Omental fat pad (tissue), 4 donors: ENCODE results near the gene HEXA. TPM values are rescaled to one million over a fixed set of nuclear protein-coding genes. Genes with fewer than 3 reads are reported as not detected.
"Not testable (repeated sequence)": the region's sequence is repeated elsewhere in the genome, so short reads cannot be mapped to it uniquely, and the experiment has no call there.

Experiments used
- ATAC-seq: fragments of 150-250 bp; one replicate; pipeline ENCODE4 v1.9.1; 2016; ENCODE audit warnings: mild to moderate bottlenecking, moderate library complexity; ENCODE audit not compliant: low FRiP score
- DNase-seq: peaks from one replicate; pipeline ENCODE4 v3.0.0-alpha.2; 2019; ENCODE audit warnings: low spot score
- CTCF ChIP-seq, 3 donors: fragments of 450-650 bp; IDR thresholded peaks; one replicate each; pipeline ENCODE4 v1.5.1; 2016 to 2017; ENCODE audit warnings: antibody characterized with exemption in 3 of 3, mild to moderate bottlenecking in 3 of 3, moderate library complexity in 2 of 3
- total RNA-seq, 4 donors: library from RNA; depleted of rRNA; stranded (reverse); fragments of >200 nt; gene quantifications; one replicate each; pipeline ENCODE4 v1.1.0, GENCODE V29; 2016

HEXA gene
- total RNA-seq, 4 donors from 2014 or later = 66.4 to 104 (median 74.5) TPM

- ATAC-seq (no peak), DNase-seq (no peak)
- no peak for TF ChIP-seq CTCF (IDR thresholded peaks at IDR 0.05)
These were observed 35.3 kb upstream of the HEXA start for GRCh38 chr15:72411111-72411510.

GRCh38 chr15:72406936-72407335 lies 31.1 kb upstream of the HEXA start:
- DNase-seq (no peak), ATAC-seq (no peak)
- TF ChIP-seq CTCF (IDR thresholded peaks at IDR 0.05) = no peak

- TF ChIP-seq CTCF (IDR thresholded peaks at IDR 0.05) = no peak
- no peak for DNase-seq
- ATAC-seq = no peak
These were observed 29.0 kb upstream of the HEXA start for GRCh38 chr15:72404841-72405240.

- ATAC-seq = no peak
- DNase-seq = no peak
- TF ChIP-seq CTCF (IDR thresholded peaks at IDR 0.05) = no peak
These were observed 28.5 kb upstream of the HEXA start for GRCh38 chr15:72404356-72404755.

GRCh38 chr15:72402726-72403125 lies 26.9 kb upstream of the HEXA start:
- ATAC-seq (no peak), DNase-seq (no peak)
- no peak for TF ChIP-seq CTCF (IDR thresholded peaks at IDR 0.05)

- no peak for TF ChIP-seq CTCF (IDR thresholded peaks at IDR 0.05)
- ATAC-seq = no peak
These were observed 22.8 kb upstream of the HEXA start for GRCh38 chr15:72398648-72399047.

GRCh38 chr15:72397796-72398588 lies 22.2 kb upstream of the HEXA start, which contains the start of gene TMEM202:
TMEM202 (plus strand) TSS chr15:72398305; CDS start chr15:72398327, 22 bp downstream.
- ATAC-seq = no peak
- no peak for DNase-seq
- no peak for TF ChIP-seq CTCF (IDR thresholded peaks at IDR 0.05)

More at GRCh38 chr15:72398648-72399047, 22.8 kb upstream of the HEXA start:
- no peak for DNase-seq

GRCh38 chr15:72396331-72396730 lies 20.5 kb upstream of the HEXA start:
- not testable (repeated sequence) for ATAC-seq, DNase-seq
